ENCODE data around the gene PRKG1.

Gene PRKG1

GRCh38 chr10:51985336-51985735 lies 911.0 kb downstream of the PRKG1 start:
- Histone ChIP-seq H2BK12ac (ENCODE audit: low read length) (no peak overlapping the region), H3K14ac (ENCODE audit: low read length) (no peak overlapping the region), H3K4me1 (ENCODE audit: control insufficient read depth in 2 of 2, insufficient read depth in 1 of 2, low read depth in 1 of 2, low read length in 2 of 2) (peaks cover 0 to 5% of the 10 kb centered on the region in 2 donors), H3K23ac (ENCODE audit: low read depth, low read length, poor library complexity) (no peak overlapping the region), H2BK5ac (ENCODE audit: low read length) (no peak overlapping the region), H4K91ac (ENCODE audit: low read depth, low read length, poor library complexity) (no peak overlapping the region), H3K4me3 (ENCODE audit: low read length in 2 of 2) (no peak overlapping the region), H4K8ac (ENCODE audit: low read depth, low read length) (no peak overlapping the region), H3K79me1 (ENCODE audit: low read depth, low read length) (no peaks in the 10 kb centered on the region), H2BK120ac (ENCODE audit: low read depth, low read length) (no peak overlapping the region), H3K27me3 (ENCODE audit: control insufficient read depth in 3 of 3, insufficient read depth in 3 of 3, low read depth in 1 of 3, low read length in 3 of 3) (no peaks in the 10 kb centered on the region), H3K4ac (ENCODE audit: low read length) (no peak overlapping the region), H2AFZ (ENCODE audit: low read length) (no peak overlapping the region), H3K4me2 (ENCODE audit: insufficient read depth, low read length, poor library complexity, severe bottlenecking) (no peak overlapping the region), H3K36me3 (replicated peaks in 1 of 2; ENCODE audit: control insufficient read depth in 2 of 2, insufficient read depth in 2 of 2, low read length in 2 of 2) (no peaks in the 10 kb centered on the region), H3K18ac (ENCODE audit: low read length) (no peak overlapping the region), H3K27ac (replicated peaks; ENCODE audit: low read length) (no peak overlapping the region), H2BK15ac (ENCODE audit: low read length) (no peak overlapping the region), H3K9me3 (replicated peaks in 1 of 2; ENCODE audit: control insufficient read depth in 2 of 2, insufficient read depth in 1 of 2, low read depth in 1 of 2, low read length in 2 of 2) (no peaks in the 10 kb centered on the region), H3K9ac (ENCODE audit: low read depth, low read length, poor library complexity) (no peak overlapping the region), H2AK5ac (ENCODE audit: low read depth, low read length) (no peak overlapping the region)
- no peak for DNase-seq (ENCODE audit: low spot score)

- Histone ChIP-seq H3K79me1 (ENCODE audit: low read depth, low read length) (no peaks in the 10 kb centered on the region), H2AFZ (ENCODE audit: low read length) (no peak overlapping the region), H2BK5ac (ENCODE audit: low read length) (no peak overlapping the region), H3K4me1 (ENCODE audit: control insufficient read depth in 2 of 2, insufficient read depth in 1 of 2, low read depth in 1 of 2, low read length in 2 of 2) (peaks cover 0 to 5% of the 10 kb centered on the region in 2 donors), H2BK12ac (ENCODE audit: low read length) (no peak overlapping the region), H4K8ac (ENCODE audit: low read depth, low read length) (no peak overlapping the region), H3K27ac (replicated peaks; ENCODE audit: low read length) (no peak overlapping the region), H3K36me3 (replicated peaks in 1 of 2; ENCODE audit: control insufficient read depth in 2 of 2, insufficient read depth in 2 of 2, low read length in 2 of 2) (no peaks in the 10 kb centered on the region), H3K27me3 (ENCODE audit: control insufficient read depth in 3 of 3, insufficient read depth in 3 of 3, low read depth in 1 of 3, low read length in 3 of 3) (no peaks in the 10 kb centered on the region), H3K4me2 (ENCODE audit: insufficient read depth, low read length, poor library complexity, severe bottlenecking) (no peak overlapping the region), H3K14ac (ENCODE audit: low read length) (no peak overlapping the region), H2BK120ac (ENCODE audit: low read depth, low read length) (no peak overlapping the region), H3K4me3 (ENCODE audit: low read length in 2 of 2) (no peak overlapping the region), H2AK5ac (ENCODE audit: low read depth, low read length) (no peak overlapping the region), H2BK15ac (ENCODE audit: low read length) (no peak overlapping the region), H3K18ac (ENCODE audit: low read length) (no peak overlapping the region), H3K9me3 (replicated peaks in 1 of 2; ENCODE audit: control insufficient read depth in 2 of 2, insufficient read depth in 1 of 2, low read depth in 1 of 2, low read length in 2 of 2) (no peaks in the 10 kb centered on the region), H3K9ac (ENCODE audit: low read depth, low read length, poor library complexity) (no peak overlapping the region), H3K23ac (ENCODE audit: low read depth, low read length, poor library complexity) (no peak overlapping the region), H3K4ac (ENCODE audit: low read length) (no peak overlapping the region), H4K91ac (ENCODE audit: low read depth, low read length, poor library complexity) (no peak overlapping the region)
- no CpG with 5 or more reads among the region's 2 CpGs for WGBS, 2 donors (ENCODE audit: extremely low coverage in 2 of 2, insufficient read length in 2 of 2, insufficient replicate concordance in 1 of 2)
- no peak for DNase-seq (ENCODE audit: low spot score)
Measured at GRCh38 chr10:51986516-51986915, 912.2 kb downstream of the PRKG1 start.

- Histone ChIP-seq H3K79me1 (ENCODE audit: low read depth, low read length) (no peaks in the 10 kb centered on the region), H2BK5ac (ENCODE audit: low read length) (no peak overlapping the region), H2BK12ac (ENCODE audit: low read length) (no peak overlapping the region), H4K91ac (ENCODE audit: low read depth, low read length, poor library complexity) (no peak overlapping the region), H3K18ac (ENCODE audit: low read length) (no peak overlapping the region), H3K14ac (ENCODE audit: low read length) (no peak overlapping the region), H4K8ac (ENCODE audit: low read depth, low read length) (no peak overlapping the region), H3K9ac (ENCODE audit: low read depth, low read length, poor library complexity) (no peak overlapping the region), H3K4me2 (ENCODE audit: insufficient read depth, low read length, poor library complexity, severe bottlenecking) (no peak overlapping the region), H2AFZ (ENCODE audit: low read length) (no peak overlapping the region), H3K4ac (ENCODE audit: low read length) (no peak overlapping the region), H3K27me3 (ENCODE audit: control insufficient read depth in 3 of 3, insufficient read depth in 3 of 3, low read depth in 1 of 3, low read length in 3 of 3) (no peaks in the 10 kb centered on the region), H3K27ac (replicated peaks; ENCODE audit: low read length) (no peak overlapping the region), H3K36me3 (replicated peaks in 1 of 2; ENCODE audit: control insufficient read depth in 2 of 2, insufficient read depth in 2 of 2, low read length in 2 of 2) (no peaks in the 10 kb centered on the region), H2BK120ac (ENCODE audit: low read depth, low read length) (no peak overlapping the region), H2AK5ac (ENCODE audit: low read depth, low read length) (no peak overlapping the region), H2BK15ac (ENCODE audit: low read length) (no peak overlapping the region), H3K4me1 (ENCODE audit: control insufficient read depth in 2 of 2, insufficient read depth in 1 of 2, low read depth in 1 of 2, low read length in 2 of 2) (no peaks in the 10 kb centered on the region), H3K23ac (ENCODE audit: low read depth, low read length, poor library complexity) (no peak overlapping the region), H3K9me3 (replicated peaks in 1 of 2; ENCODE audit: control insufficient read depth in 2 of 2, insufficient read depth in 1 of 2, low read depth in 1 of 2, low read length in 2 of 2) (no peaks in the 10 kb centered on the region), H3K4me3 (ENCODE audit: low read length in 2 of 2) (no peak overlapping the region)
- no peak for DNase-seq (ENCODE audit: low spot score)
- WGBS, 2 donors (ENCODE audit: extremely low coverage in 2 of 2, insufficient read length in 2 of 2, insufficient replicate concordance in 1 of 2) = no CpG with 5 or more reads among the region's 1 CpG
Measured at GRCh38 chr10:51993475-51993874, 919.2 kb downstream of the PRKG1 start.

GRCh38 chr10:51999096-51999495 lies 924.8 kb downstream of the PRKG1 start:
- no peak overlapping the region for H2AFZ ChIP-seq (ENCODE audit: low read length)
- H3K23ac ChIP-seq (ENCODE audit: low read depth, low read length, poor library complexity) = no peak overlapping the region
- no peak overlapping the region for H3K27ac ChIP-seq (replicated peaks; ENCODE audit: low read length)
- H3K27me3 ChIP-seq (ENCODE audit: control insufficient read depth in 3 of 3, insufficient read depth in 3 of 3, low read depth in 1 of 3, low read length in 3 of 3) = no peaks in the 10 kb centered on the region
- H3K4me2 ChIP-seq (ENCODE audit: insufficient read depth, low read length, poor library complexity, severe bottlenecking) = no peak overlapping the region
- no peak overlapping the region for H4K91ac ChIP-seq (ENCODE audit: low read depth, low read length, poor library complexity)
- H4K8ac ChIP-seq (ENCODE audit: low read depth, low read length) = no peak overlapping the region
- no peak overlapping the region for H3K9ac ChIP-seq (ENCODE audit: low read depth, low read length, poor library complexity)
- H2BK15ac ChIP-seq (ENCODE audit: low read length) = no peak overlapping the region
- no peaks in the 10 kb centered on the region for H3K79me1 ChIP-seq (ENCODE audit: low read depth, low read length)
- no peak overlapping the region for H3K4me3 ChIP-seq (ENCODE audit: low read length in 2 of 2)
- DNase-seq (ENCODE audit: low spot score) = no peak
- H3K36me3 ChIP-seq (replicated peaks in 1 of 2; ENCODE audit: control insufficient read depth in 2 of 2, insufficient read depth in 2 of 2, low read length in 2 of 2) = no peaks in the 10 kb centered on the region
- H3K4ac ChIP-seq (ENCODE audit: low read length) = no peak overlapping the region
- H2BK12ac ChIP-seq (ENCODE audit: low read length) = no peak overlapping the region
- H3K14ac ChIP-seq (ENCODE audit: low read length) = no peak overlapping the region
- H2BK120ac ChIP-seq (ENCODE audit: low read depth, low read length) = no peak overlapping the region
- no peak overlapping the region for H2BK5ac ChIP-seq (ENCODE audit: low read length)
- H3K18ac ChIP-seq (ENCODE audit: low read length) = no peak overlapping the region
- no peaks in the 10 kb centered on the region for H3K4me1 ChIP-seq (ENCODE audit: control insufficient read depth in 2 of 2, insufficient read depth in 1 of 2, low read depth in 1 of 2, low read length in 2 of 2)
- no peak overlapping the region for H2AK5ac ChIP-seq (ENCODE audit: low read depth, low read length)
- no peaks in the 10 kb centered on the region for H3K9me3 ChIP-seq (replicated peaks in 1 of 2; ENCODE audit: control insufficient read depth in 2 of 2, insufficient read depth in 1 of 2, low read depth in 1 of 2, low read length in 2 of 2)
- no CpG with 5 or more reads among the region's 5 CpGs for WGBS, 2 donors (ENCODE audit: extremely low coverage in 2 of 2, insufficient read length in 2 of 2, insufficient replicate concordance in 1 of 2)
